Measurements from ENCODE around the gene LDLRAD4. TPM values are rescaled to one million over a fixed set of nuclear protein-coding genes. Genes with fewer than 3 reads are reported as not detected.

LDLRAD4 gene
- total RNA-seq, 1 donor from 2014 or later: 1.4 TPM

DNA sequence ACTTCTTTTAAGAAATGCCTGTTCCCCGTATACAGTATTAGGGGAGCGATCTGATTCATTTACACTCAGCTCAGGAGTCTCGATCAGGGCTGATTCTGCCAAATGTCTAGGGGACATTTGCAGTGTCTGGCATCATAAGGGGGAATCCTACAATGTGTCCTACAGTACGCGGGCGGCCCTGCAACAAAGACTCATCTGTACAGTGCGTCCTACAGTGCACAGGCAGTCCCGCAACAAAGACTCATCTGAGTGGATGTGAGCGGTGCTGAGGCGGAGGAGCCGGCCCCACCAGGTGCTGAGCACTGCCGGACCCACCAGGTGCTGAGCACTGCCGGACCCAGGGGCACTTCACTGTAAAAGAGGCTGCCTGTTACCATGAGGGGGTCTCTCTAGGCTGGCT, 405.3 kb downstream of the LDLRAD4 start:
- TF ChIP-seq, protein P1, sequence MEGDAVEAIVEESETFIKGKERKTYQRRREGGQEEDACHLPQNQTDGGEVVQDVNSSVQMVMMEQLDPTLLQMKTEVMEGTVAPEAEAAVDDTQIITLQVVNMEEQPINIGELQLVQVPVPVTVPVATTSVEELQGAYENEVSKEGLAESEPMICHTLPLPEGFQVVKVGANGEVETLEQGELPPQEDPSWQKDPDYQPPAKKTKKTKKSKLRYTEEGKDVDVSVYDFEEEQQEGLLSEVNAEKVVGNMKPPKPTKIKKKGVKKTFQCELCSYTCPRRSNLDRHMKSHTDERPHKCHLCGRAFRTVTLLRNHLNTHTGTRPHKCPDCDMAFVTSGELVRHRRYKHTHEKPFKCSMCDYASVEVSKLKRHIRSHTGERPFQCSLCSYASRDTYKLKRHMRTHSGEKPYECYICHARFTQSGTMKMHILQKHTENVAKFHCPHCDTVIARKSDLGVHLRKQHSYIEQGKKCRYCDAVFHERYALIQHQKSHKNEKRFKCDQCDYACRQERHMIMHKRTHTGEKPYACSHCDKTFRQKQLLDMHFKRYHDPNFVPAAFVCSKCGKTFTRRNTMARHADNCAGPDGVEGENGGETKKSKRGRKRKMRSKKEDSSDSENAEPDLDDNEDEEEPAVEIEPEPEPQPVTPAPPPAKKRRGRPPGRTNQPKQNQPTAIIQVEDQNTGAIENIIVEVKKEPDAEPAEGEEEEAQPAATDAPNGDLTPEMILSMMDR (conservative IDR thresholded peaks at IDR 0.05): no peak
- Mint-ChIP-seq H3K36me3 (ENCODE audit: low read depth) (no peaks in the 10 kb centered on the region), H3K9me3 (no peaks in the 10 kb centered on the region), H3K4me3 (no peak overlapping the region), H3K27ac (ENCODE audit: unreplicated experiment) (no peak overlapping the region), H3K4me1 (peaks cover 3% of the 10 kb centered on the region), H3K27me3 (ENCODE audit: low read depth) (no peaks in the 10 kb centered on the region)
- no peak for DNase-seq (ENCODE audit: low read depth, low spot score)

DNA sequence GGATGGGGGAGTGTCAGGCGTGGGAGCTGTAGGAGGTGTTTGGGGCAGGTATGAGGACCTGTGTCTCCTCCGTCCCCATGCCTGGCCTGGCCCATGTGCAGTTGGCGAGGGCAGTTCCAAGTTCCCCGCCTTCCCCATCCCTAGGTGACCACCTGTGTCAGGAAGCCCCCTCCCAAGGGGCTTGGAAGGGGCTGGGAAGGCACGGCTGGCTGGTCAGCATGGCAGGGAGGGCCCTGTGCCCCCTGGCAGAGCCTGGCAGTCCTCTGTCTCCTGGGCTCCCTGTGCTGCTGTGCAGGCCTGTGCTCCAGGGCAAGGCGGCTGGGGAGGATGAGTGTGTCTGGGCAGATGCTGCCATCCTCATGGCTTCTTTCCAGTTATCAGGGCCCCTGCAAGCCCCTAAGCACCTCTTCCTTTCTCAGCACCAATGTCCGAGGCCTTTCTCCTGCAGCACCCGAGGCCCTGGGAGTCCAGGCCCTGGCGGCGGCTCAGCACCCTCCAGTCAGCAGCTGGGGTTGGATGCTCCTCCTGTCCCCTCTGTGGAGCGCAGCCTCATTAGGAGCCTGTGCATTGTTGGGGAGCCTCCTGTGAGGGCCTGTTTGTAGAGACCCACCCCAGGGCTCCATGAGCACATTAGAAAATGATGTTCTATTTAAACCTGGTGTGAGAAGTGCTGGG, 406.1 kb downstream of the LDLRAD4 start:
- DNase-seq (ENCODE audit: low read depth, low spot score): no peak
- no peak overlapping the region for H3K4me3 Mint-ChIP-seq
- no peak overlapping the region for H3K27ac Mint-ChIP-seq (ENCODE audit: unreplicated experiment)
- H3K36me3 Mint-ChIP-seq (ENCODE audit: low read depth): no peaks in the 10 kb centered on the region
- TF ChIP-seq, protein P1 (conservative IDR thresholded peaks at IDR 0.05): no peak
- H3K9me3 Mint-ChIP-seq: no peaks in the 10 kb centered on the region
- H3K27me3 Mint-ChIP-seq (ENCODE audit: low read depth): no peaks in the 10 kb centered on the region
- no peaks in the 10 kb centered on the region for H3K4me1 Mint-ChIP-seq

DNA sequence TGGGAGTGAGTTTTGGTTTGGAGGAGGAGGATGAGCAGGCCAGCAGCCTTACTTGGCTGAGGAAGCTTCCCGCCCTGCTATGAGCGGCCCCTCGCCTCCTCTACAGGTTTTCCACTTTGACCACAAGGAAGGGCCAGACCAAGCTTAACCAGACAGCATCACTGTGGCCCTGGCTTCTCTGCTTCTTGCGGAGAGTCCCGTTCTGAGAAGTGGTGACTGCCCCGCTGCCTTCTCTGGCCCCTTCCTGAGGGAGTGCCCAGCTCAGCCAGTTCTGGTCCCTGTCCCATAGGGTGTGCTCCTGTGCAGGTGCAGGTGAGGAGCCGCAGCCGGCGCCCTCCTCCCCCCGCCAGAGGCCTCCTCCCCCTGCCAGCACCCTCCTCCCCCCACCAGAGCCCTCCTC, 406.8 kb downstream of the LDLRAD4 start:
- TF ChIP-seq, protein P1 (conservative IDR thresholded peaks at IDR 0.05): no peak
- H3K27me3 Mint-ChIP-seq (ENCODE audit: low read depth): no peaks in the 10 kb centered on the region
- peaks cover 5% of the 10 kb centered on the region for H3K4me1 Mint-ChIP-seq
- DNase-seq (ENCODE audit: low read depth, low spot score): no peak
- no peak overlapping the region for H3K27ac Mint-ChIP-seq (ENCODE audit: unreplicated experiment)
- H3K9me3 Mint-ChIP-seq: no peaks in the 10 kb centered on the region
- H3K4me3 Mint-ChIP-seq: no peak overlapping the region
- no peaks in the 10 kb centered on the region for H3K36me3 Mint-ChIP-seq (ENCODE audit: low read depth)

DNA sequence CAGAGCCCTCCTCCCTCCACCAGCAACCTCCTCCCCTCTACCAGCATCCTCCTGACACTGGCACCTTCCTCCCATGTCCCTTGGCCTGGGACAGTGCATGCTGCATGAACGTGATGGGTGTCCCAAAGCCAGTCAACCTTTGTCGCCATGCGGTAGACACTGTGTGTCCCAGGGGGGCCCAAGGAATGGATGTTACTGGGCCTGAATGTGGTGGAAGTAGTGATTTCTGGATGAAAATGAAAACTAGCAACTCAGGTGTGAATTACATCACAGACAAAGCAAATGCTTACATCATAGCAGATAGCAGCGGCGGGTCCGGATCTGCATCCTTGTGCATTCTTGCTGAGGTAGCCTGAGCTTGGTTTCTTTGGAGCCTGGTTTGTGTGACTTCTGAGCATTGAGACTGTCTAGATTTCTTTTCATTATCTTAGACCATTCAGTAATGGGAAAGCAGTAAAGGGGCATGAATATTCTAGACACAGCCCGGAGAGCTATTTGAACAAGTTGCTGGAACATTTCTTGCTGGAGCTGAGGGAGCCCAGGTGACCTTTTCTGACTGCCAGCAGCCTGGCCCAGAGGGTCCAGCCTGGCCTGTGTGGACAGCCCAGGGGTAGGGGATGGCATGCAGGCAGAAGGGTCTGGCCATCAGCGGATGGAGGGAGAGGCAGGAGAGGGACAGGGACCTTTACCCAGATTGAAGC, 407.4 kb downstream of the LDLRAD4 start:
- Mint-ChIP-seq H3K27ac (ENCODE audit: unreplicated experiment) (no peak overlapping the region), H3K9me3 (no peaks in the 10 kb centered on the region)

DNA sequence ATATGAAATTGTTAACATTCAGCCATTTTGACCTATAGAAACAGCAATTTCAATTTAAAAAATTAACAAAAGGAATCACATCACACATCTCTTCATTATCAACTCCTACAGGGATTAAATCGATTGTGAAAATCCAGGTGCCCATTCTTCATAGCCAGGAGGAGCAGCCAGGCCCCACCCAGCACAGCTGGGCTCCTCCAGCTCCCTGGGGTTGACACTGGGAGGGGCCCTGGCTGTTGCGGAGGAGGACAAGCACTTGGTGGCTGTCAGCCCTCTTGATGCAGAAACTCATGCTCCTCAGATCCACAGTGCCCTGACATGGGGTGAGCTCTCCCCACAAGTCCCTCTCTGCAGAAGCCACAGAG, 408.0 kb downstream of the LDLRAD4 start:
- Mint-ChIP-seq H3K36me3 (ENCODE audit: low read depth) (no peaks in the 10 kb centered on the region), H3K27me3 (ENCODE audit: low read depth) (no peaks in the 10 kb centered on the region), H3K9me3 (no peaks in the 10 kb centered on the region), H3K4me1 (peaks cover 5% of the 10 kb centered on the region), H3K27ac (ENCODE audit: unreplicated experiment) (no peak overlapping the region), H3K4me3 (no peak overlapping the region)
- no peak for DNase-seq (ENCODE audit: low read depth, low spot score)
- TF ChIP-seq, protein P1 (conservative IDR thresholded peaks at IDR 0.05): no peak

More for the DNA sequence above, 407.4 kb downstream of the LDLRAD4 start:
- H3K4me3 Mint-ChIP-seq: no peak overlapping the region
- no peaks in the 10 kb centered on the region for H3K36me3 Mint-ChIP-seq (ENCODE audit: low read depth)
- H3K4me1 Mint-ChIP-seq: peaks cover 5% of the 10 kb centered on the region
- DNase-seq (ENCODE audit: low read depth, low spot score): no peak
- TF ChIP-seq, protein P1 (conservative IDR thresholded peaks at IDR 0.05): no peak
- no peaks in the 10 kb centered on the region for H3K27me3 Mint-ChIP-seq (ENCODE audit: low read depth)

Measured in neural crest cell (in vitro differentiated cells).